GM21529 (cell line): ENCODE results near the gene PTK7.
"Not testable (repeated sequence)": the region's sequence is repeated elsewhere in the genome, so short reads cannot be mapped to it uniquely, and the experiment has no call there.

Experiments used
- ATAC-seq: cut with Tn5 transposase; IDR thresholded peaks from one replicate; pipeline ENCODE4 v1.9.1; 2021; ENCODE audit not compliant: unreplicated experiment

Gene PTK7

DNA sequence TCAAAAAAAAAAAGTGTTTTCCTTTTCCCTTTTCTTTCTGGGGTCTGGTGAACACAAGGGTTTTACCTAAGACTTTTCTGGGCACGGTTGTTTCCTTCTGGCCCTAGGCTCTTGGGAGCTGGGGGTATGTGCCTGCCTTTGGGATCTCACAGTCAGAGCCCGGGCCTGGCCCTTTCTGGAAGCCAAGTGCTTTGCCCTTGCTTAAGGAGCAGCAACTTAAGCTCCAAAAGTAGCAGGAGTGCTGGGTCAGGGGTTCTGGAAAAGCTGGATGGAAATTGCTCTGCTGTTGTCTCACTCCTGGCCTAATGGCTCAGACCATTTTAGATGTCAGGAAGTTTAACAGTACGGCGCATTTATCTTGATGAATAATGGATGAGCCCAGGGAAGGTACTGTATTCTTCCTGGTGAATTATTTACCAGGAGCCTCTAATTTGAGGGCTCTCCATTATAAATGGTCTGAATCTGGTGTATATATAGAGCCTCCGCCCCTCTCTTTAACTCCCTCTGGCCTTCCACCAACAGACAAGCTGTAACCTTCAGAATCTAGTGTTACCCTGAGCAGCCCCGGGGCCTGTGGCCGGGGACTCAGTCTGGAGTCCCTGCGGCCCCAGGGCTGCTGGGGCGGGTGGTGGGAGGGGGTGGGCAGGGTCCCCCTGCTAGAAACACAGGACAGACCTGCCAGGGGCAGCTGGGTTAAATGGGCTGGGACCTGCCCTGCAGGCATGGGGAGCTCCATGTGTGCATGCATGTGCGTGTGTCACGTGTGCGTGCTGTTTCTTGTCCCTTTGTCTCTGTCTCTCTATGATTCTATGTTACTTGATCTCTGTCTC, 37.5 kb downstream of the PTK7 start:
- ATAC-seq, result no peak

DNA sequence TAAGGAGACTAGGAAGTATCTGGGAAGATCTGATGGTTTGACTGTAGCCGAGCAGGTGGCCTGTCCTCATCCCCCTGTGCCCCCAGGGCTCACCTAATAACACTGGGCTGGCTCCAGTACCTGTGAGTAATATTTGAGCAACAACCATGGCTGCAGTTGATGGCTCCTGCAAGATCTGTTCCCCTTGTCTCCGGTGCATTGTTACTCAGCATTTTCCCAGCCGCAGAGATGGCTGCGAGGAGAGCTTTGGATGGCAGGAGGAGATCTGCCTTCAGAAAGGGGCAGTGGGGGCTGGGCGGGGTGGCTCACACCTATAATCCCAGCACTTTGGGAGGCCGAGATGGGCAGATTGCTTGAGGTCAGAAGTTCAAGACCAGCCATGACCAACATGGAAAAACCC, 39.3 kb downstream of the PTK7 start:
- ATAC-seq, result no peak

DNA sequence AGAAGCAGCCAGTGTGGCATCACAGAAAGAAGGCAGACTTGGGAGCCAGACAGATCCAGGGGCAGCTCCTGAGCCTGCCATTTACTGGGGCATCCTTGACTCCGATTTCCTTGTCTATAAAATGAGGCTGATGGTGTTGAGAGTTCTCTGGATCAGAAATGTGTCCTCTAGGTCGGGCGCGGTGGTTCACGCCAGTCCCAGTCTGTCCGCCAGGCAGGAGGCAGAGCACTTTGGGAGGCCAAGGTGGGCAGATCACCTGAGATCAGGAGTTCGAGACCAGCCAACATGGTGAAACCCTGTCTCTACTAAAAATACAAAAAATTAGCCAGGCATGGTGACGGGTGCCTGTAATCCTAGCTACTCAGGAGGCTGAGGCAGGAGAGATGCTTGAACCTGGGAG, 41.4 kb downstream of the PTK7 start:
- ATAC-seq, result not testable (repeated sequence)

DNA sequence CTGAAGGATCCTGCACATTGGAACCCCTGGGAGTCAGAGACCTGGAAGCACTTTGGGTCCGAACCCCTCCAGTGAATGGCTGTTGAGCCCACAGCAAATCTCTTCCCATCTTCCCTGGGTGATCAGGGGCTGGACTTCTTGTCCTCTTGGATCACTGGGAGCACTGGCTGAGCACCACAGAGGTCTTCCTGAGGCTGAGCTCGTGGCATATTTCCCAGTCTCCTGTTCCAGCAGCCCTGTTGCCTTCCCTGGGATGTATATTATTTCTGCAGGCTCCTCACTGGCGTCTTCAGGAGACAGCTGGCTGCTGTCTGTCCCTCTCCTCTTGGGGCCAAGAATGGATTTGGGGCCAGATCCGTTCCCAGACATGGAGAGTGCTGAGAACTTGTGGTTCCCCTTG, 43.4 kb downstream of the PTK7 start:
- ATAC-seq, result no peak

DNA sequence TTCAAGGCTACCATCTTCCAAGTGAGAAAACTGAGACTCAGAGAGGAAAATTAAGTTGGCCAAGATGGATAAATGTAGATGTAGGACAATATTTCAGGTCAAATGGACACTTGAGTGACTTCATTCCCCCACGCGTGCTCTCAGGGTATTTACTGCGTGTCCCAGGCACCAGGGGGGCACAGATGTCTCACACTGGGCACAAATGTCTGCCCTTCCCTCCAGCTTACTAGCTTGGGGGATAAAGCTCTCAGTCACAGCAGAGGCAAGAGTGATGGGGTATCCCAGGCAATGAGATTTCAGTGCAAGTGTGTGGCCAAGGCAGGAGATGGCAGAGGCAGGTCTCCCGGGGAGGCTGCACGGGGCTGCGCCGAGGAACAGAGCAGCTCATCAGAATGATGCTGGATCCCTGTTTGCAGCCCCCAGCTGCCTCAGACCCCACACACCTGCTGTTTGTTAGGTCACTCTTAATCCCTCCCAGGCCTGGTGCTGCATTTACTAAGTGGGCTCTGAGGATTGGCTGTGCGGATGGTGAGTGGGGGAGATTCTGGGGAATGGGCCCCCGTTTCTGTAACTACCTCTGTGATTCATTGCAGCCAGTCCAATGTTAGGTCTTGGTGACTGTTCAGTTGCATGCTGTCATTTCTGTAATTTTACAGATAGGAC, 44.1 kb downstream of the PTK7 start:
- ATAC-seq, result no peak

DNA sequence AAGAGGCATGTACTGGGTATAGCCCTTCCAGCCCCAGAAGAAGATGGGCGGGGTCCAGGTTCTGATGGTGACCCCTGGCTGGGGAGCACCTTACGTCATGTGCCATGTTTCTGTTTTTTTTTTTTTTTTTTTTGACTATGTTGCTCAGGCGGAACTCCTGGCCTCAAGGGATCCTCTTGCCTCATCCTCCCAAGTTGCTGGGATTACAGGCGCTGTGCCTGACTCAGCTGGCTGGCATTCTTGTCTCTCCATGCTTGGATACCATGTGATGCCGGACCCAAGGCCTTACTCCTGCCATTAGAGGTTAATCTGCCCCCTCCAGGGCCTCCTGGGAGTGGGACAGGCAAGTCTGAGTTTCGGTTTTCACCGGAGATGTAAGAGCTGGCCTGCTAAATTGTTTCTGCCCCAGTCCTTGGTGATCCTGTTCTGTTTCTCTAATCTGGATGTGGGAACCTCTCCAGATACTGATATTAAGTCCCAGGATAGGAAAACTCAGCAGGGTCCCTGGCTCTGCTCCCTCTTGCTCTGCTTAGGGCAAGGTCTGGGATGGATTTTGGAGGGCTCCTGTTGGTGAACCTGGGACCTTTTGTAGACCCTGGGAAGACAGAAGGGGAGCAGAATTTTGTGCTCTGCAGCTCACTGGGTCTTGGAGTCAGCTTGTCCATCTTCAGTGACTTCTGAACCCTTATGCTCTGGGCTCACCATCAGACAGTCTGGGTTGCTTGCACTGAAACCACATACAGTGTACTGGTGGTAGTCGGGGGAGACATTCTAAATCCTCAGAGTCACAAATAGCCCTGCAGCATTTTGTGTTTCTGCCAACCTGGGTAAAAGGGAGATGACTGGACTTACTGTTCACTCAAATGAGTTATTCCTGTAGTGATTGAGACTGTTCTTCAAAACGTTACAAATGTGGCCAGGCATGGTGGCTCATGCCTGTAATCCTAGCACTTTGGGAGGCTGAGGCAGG, 45.1 kb downstream of the PTK7 start:
- ATAC-seq, result no peak

DNA sequence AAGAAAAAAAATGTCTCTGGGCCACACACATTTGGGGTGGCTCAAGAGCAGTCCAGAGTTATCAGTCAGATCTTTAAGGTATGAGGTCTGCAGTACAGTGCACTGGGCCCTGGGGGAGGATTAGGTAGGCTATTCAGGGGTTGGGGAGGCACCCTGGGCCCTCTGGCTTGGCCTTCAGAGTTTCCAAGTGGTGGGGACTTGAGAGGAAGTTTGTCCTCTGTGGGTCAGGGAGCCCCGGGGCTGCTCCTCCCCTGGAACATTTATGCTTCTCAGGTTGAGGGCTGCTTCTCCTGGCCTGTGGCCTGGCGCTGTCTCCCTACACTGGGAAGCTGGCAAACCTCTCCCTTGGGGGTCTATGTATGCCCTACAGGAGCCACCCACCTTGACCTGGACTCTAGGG, 46.0 kb downstream of the PTK7 start:
- ATAC-seq, result no peak

DNA sequence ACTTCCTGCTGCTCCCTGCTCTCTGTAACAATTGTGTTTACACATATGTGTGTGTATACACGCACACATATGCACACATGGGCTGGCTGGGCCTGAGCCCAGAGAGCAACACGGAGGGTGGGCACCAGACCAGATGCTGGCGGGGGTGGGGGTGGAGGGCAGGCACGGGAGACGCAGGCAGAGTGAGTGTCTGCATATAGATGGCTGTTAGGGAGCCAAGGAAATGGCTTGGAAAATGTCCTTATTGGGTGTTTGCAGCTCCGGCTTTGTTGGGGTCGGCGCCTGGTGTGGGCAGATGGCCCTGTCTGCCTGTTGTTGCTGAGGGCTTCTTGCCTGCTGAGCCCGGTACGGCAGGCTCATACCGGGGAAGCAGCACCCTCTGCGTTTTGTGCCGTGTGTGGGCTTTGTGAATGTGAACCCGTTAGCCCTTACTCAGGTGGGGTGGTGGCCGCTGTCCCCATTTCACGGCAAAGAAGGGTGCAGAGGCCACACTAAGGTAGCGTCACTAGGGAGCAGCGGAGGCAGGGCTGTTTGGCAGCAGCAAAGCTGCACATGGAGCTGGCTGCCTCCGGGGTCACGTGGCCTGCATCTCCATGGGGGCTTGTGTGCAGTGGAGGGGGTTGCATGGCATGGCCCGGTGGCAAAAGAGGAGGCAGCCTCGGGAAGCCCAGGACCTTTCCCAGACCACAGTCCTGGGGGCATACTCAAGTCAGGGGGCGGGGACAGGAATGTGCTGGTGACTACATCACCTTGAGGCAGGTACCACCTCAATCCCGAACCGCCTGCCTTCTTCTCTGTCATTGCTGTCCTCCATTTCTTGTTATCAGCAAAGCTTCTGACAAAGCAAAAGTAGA, 47.6 kb downstream of the PTK7 start:
- ATAC-seq, result no peak

DNA sequence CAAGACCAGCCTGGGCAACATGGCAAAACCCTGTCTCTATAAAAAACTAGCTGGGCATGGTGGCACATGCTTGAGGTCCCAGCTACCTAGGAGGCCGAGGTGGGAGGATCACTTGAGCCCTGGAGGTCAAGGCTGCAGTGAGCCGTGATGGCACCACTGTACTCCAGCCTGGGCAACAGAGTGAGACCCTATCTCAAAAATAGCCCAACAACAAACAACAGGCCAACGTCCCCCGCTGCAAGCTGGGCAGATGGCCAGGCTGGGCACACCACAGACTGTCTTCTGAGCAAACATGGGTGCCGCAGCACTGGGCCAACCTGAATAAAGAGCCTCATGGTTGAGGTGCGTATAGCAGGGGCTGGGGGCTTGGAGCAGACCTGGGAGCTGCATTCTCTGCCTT, 48.4 kb downstream of the PTK7 start:
- no peak for ATAC-seq

DNA sequence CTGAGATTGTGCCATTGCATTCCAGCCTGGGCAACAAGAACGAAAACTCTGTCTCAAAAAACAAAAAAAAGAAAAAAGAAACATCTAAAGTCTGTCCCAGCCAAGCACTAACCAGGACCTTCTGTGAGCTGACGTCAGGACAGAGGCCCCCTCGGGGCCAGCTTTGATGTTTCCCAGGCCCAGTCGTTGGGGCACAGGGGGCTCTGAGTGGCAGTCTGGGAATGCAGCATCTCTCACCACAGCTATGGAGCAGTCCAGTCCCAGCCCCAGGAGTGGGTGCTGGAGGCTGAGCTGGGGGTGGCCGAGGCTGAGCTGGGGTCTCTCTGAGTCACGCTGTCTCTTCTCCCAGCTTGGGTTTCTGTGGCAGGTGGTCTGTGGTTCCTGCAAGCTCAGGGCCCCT, 49.0 kb downstream of the PTK7 start:
- no peak for ATAC-seq

DNA sequence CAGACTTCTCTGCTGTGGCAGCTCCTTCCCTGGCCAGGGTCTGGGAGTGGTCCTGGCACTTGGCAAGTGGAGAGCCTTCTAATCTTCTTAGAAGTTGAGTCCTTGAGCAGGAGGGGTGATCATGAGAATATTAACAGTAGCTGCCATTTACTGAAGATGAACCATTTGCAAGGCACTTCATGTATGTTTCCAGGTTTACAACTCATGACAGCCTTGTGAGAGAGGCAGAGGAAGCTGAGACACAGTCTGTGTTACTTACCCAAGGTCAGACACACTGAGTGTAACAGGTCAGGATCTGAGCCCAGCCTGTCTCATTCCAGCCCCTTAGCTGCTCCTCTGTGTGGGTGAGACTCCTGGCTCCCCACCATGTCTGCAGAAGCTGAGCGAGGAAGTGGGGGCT, 49.4 kb downstream of the PTK7 start:
- no peak for ATAC-seq

DNA sequence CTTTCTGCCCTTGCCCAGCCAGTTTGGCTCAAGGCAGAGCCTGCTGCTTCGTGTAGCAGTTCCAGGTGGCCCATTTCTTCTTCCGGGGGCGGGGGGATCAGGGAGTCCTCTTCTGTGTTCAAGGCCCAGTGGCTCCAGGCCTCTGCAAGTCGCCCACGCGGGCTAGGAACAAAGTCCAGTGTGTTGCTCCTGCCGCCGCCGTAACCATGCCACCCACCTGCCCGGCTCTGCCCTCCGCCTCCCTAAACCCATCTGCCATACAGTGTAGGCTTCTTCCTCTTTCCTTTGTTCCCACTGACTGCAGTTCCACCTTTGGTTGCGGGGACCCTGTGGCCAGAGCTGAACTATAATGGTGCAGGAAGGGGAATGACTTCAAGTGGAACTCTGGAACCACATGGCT, 51.1 kb downstream of the PTK7 start:
- ATAC-seq, result no peak

DNA sequence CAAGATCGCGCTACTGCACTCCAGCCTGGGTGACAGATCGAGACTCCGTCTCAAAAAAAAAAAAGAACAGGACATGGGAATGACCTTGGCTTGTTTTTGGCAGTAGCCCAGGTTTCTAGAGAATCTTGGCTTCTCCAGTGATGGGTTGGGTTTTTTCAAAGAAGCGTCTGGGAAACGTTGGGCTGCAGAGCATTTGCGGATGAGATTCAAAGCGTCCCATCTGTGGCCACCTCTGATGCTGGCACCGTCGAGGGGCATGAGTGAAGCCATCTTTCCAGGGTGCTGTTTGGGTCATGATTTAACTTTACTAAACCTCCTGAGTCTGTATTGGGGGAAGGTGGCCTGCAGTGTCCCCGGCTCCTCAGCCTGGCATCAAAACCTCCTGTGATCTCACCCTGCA, 51.8 kb downstream of the PTK7 start:
- no peak for ATAC-seq

DNA sequence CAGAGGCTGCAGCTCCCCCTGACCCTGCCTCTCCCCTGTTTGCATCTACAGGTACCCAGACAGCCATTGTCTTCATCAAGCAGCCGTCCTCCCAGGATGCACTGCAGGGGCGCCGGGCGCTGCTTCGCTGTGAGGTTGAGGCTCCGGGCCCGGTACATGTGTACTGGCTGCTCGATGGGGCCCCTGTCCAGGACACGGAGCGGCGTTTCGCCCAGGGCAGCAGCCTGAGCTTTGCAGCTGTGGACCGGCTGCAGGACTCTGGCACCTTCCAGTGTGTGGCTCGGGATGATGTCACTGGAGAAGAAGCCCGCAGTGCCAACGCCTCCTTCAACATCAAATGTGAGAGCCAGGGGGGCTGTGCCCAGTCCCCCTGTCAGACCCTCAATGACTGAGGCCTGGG, 52.8 kb downstream of the PTK7 start:
- no peak for ATAC-seq

DNA sequence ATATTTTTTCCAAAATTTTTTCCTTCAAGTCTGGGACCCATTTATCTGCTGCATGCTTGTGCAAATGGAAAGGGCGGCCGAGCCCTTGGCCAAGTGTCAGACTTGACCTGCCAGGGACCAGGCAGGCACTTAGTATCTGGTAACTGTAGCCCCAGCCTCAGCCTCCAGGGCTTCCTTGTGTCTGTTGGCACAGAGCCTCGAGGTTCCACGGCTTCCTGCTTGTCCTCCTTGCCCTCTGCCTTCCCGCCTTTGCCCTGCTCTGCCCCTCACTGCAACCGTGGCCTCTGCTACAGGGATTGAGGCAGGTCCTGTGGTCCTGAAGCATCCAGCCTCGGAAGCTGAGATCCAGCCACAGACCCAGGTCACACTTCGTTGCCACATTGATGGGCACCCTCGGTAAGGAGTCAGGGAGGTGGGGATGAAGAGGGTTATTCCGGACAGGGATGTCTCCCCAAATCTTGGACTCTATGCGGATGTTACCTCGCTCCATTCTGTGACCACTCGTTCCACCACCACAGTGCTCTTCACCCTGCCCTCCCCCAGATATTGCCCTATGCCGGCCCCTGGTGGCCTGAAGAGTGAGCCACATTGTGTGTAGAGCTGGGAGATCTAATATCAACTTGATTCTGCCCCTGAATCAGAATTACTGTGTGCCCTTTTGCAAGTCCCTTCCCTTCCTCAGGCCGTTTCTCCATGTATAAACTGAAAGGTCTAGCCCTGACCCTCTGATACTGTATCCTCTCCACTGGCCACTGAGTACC, 53.5 kb downstream of the PTK7 start:
- no peak for ATAC-seq

DNA sequence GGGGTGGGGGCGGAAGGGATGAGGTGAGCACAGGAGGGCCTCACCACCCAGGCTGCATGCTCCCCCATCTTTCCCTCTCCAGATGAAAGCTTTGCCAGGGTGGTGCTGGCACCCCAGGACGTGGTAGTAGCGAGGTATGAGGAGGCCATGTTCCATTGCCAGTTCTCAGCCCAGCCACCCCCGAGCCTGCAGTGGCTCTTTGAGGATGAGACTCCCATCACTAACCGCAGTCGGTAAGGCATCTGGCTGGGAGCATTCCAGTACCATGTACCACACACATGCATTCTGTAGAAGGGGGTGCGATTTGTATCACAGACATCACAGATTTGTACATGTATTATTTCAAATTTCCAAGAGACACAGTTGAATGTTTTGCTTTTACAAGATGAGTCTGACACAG, 54.3 kb downstream of the PTK7 start:
- no peak for ATAC-seq

DNA sequence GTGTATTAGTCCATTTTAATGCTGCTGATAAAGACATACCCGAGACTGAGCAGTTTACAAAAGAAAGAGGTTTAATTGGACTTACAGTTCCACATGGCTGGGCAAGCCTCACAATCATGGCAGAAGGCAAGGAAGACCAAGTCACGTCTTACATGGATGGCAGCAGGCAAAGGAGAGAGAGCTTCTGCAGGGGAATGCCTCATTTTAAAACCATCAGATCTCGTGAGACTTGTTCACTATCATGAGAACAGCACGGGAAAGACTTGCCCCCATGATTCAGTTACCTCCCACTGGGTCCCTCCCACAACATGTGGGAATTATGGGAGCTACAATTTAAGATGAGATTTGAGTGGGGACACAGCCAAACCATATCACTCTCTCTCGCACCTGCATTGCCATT, 55.3 kb downstream of the PTK7 start:
- ATAC-seq, result not testable (repeated sequence)

DNA sequence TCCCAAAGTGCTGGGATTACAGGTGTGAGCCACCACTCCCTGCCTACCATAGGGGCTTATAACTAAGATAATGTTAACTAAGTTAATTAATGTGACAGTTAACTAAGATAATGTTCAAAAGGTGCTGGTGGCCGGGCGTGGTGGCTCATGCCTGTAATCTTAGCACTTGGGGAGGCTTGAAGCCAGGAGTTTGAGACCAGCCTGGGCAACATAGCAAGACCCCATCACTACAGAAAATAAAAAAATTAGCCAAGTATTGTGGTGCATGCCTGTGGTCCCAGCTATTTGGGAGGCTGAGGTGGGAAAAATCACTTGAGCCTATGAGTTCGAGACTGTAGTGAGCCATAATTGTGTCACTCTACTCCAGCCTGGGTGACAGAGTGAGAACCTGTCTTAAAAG, 62.2 kb downstream of the PTK7 start:
- ATAC-seq, result no peak

DNA sequence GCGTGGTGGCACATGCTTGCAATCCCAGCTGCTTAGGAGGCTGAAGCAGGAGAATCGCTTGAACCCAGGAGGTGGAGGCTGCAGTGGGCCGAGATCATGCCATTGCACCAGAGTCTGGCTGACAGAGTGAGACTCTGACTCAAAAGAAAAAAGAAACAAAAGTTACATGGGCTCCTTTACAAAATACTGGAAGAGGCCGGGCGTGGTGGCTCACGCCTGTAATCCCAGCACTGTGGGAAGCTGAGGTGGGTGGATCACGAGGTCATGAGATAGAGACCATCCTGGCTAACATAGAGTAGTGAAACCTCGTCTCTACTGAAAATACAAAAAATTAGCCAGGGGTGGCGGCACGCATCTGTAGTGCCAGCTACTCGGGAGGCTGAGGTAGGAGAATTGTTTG, 63.9 kb downstream of the PTK7 start:
- not testable (repeated sequence) for ATAC-seq

DNA sequence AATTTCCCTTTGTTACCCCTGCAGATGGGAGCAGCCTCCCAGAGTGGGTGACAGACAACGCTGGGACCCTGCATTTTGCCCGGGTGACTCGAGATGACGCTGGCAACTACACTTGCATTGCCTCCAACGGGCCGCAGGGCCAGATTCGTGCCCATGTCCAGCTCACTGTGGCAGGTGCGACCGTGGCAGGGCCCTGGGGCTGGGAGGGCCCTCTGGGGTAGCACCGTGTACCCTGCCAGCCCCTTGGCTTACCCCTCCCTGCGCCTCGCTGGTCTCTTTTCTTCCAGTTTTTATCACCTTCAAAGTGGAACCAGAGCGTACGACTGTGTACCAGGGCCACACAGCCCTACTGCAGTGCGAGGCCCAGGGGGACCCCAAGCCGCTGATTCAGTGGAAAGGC, 65.5 kb downstream of the PTK7 start:
- no peak for ATAC-seq
